ENCODE measurements around the gene KCNH8.

GRCh38 chr3:19116239-19116638 lies 32.1 kb upstream of the KCNH8 start:
- TF ChIP-seq, protein P1, sequence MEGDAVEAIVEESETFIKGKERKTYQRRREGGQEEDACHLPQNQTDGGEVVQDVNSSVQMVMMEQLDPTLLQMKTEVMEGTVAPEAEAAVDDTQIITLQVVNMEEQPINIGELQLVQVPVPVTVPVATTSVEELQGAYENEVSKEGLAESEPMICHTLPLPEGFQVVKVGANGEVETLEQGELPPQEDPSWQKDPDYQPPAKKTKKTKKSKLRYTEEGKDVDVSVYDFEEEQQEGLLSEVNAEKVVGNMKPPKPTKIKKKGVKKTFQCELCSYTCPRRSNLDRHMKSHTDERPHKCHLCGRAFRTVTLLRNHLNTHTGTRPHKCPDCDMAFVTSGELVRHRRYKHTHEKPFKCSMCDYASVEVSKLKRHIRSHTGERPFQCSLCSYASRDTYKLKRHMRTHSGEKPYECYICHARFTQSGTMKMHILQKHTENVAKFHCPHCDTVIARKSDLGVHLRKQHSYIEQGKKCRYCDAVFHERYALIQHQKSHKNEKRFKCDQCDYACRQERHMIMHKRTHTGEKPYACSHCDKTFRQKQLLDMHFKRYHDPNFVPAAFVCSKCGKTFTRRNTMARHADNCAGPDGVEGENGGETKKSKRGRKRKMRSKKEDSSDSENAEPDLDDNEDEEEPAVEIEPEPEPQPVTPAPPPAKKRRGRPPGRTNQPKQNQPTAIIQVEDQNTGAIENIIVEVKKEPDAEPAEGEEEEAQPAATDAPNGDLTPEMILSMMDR (IDR thresholded peaks at IDR 0.05), result no peak
- TF ChIP-seq SIN3A (IDR thresholded peaks at IDR 0.05; ENCODE audit: borderline replicate concordance, insufficient read depth, low read depth, low read length) (no peak), POLR2AphosphoS5 (IDR thresholded peaks at IDR 0.05; ENCODE audit: low read depth, low read length) (no peak), REST (IDR thresholded peaks at IDR 0.05; ENCODE audit: insufficient read depth in 1 of 2, low read depth in 2 of 2, low read length in 1 of 2) (no peak)

All from Panc1 (cell line).